GM19035 (cell line): ENCODE measurements around the gene GUCY2D.

ENCODE experiments used
- ATAC-seq: cut with Tn5 transposase; IDR thresholded peaks from one replicate; pipeline ENCODE4 v1.9.1; 2021; ENCODE audit not compliant: unreplicated experiment

GUCY2D gene

GRCh38 chr17:7992516-7992915 is 9.9 kb upstream of the GUCY2D start:
- ATAC-seq: no peak

- no peak for ATAC-seq
Measured at GRCh38 chr17:7992924-7993323, 9.5 kb upstream of the GUCY2D start.

- ATAC-seq: no peak
Measured at GRCh38 chr17:7993972-7994589, 8.3 kb upstream of the GUCY2D start.

GRCh38 chr17:7995724-7996123 is 6.7 kb upstream of the GUCY2D start:
- ATAC-seq: no peak

- no peak for ATAC-seq
Measured at GRCh38 chr17:7997186-7997585, 5.2 kb upstream of the GUCY2D start.

- ATAC-seq: no peak
Measured at GRCh38 chr17:8002721-8003593, 542 bp downstream of the GUCY2D start.

- no peak for ATAC-seq
Measured at GRCh38 chr17:8003594-8004181, 1.3 kb downstream of the GUCY2D start.

- ATAC-seq: no peak
Measured at GRCh38 chr17:8004899-8005298, 2.5 kb downstream of the GUCY2D start.

GRCh38 chr17:8005357-8005756 is 2.9 kb downstream of the GUCY2D start:
- ATAC-seq: no peak

- no peak for ATAC-seq
Measured at GRCh38 chr17:8005967-8006730, 3.7 kb downstream of the GUCY2D start.

- ATAC-seq: no peak
Measured at GRCh38 chr17:8006836-8007680, 4.6 kb downstream of the GUCY2D start.

- ATAC-seq: no peak
Measured at GRCh38 chr17:8007836-8008235, 5.4 kb downstream of the GUCY2D start.

GRCh38 chr17:8012045-8012580 is 9.7 kb downstream of the GUCY2D start:
- ATAC-seq: no peak

- ATAC-seq: no peak
Measured at GRCh38 chr17:8012996-8013640, 10.7 kb downstream of the GUCY2D start.

GRCh38 chr17:8013731-8014557 is 11.5 kb downstream of the GUCY2D start:
- no peak for ATAC-seq

- no peak for ATAC-seq
Measured at GRCh38 chr17:8014558-8014850, 12.1 kb downstream of the GUCY2D start.

GRCh38 chr17:8015236-8015956 is 13.0 kb downstream of the GUCY2D start:
- ATAC-seq: no peak

GRCh38 chr17:8015957-8016631 is 13.7 kb downstream of the GUCY2D start:
- no peak for ATAC-seq
